WTC11 (cell line): ENCODE measurements around the gene CNGA1. TPM values are rescaled to one million over a fixed set of nuclear protein-coding genes. Genes with fewer than 3 reads are reported as not detected.
"Not testable (repeated sequence)": the region's sequence is repeated elsewhere in the genome, so short reads cannot be mapped to it uniquely, and the experiment has no call there.

Source experiments
- ATAC-seq: fragments of 200-7000 bp; cut with Tn5 transposase; 2 replicates; pipeline ENCODE4 v1.10.0; 2021; ENCODE audit warnings: mild to moderate bottlenecking, moderate library complexity
- CTCF ChIA-PET: fragments of 300-600 bp; sonication (Branson Sonifier 250); formaldehyde crosslinking; loops from one replicate; lab custom pipeline; 2021; ENCODE audit warnings: antibody characterized with exemption; lab: Charles Lee
- POLR2A ChIA-PET: fragments of 350-600 bp; sonication (Branson Sonifier 250); formaldehyde crosslinking; loops from one replicate; lab custom pipeline; 2021; ENCODE audit warnings: antibody characterized with exemption; lab: Charles Lee
- DNase-seq: peaks from one replicate; pipeline ENCODE4 v3.0.0; 2021; ENCODE audit warnings: low spot score
- H3K27ac Mint-ChIP-seq: 2 replicates; pipeline ENCODE4 v1.8.0; 2021; ENCODE audit warnings: mixed read lengths
- H3K27me3 Mint-ChIP-seq: 2 replicates; pipeline ENCODE4 v1.8.0; 2021; ENCODE audit warnings: low read depth, mild to moderate bottlenecking, moderate library complexity, mixed read lengths
- H3K36me3 Mint-ChIP-seq: 2 replicates; pipeline ENCODE4 v1.8.0; 2021; ENCODE audit warnings: mixed read lengths
- H3K4me1 Mint-ChIP-seq: 2 replicates; pipeline ENCODE4 v1.8.0; 2022; ENCODE audit warnings: mixed read lengths
- H3K4me3 Mint-ChIP-seq: 2 replicates; pipeline ENCODE4 v1.8.0; 2021; ENCODE audit warnings: mild to moderate bottlenecking, moderate library complexity, mixed read lengths
- H3K9me3 Mint-ChIP-seq: 2 replicates; pipeline ENCODE4 v1.8.0; 2021; ENCODE audit warnings: mixed read lengths
- AR ChIP-seq: fragments of 250-450 bp; sonication (Bioruptor Pico); IDR thresholded peaks from 2 replicates; pipeline ENCODE4 v1.9.0; 2021; ENCODE audit warnings: mild to moderate bottlenecking
- CBFB ChIP-seq: sonication (generic); formaldehyde crosslinking; IDR thresholded peaks from 2 replicates; pipeline ENCODE4 v1.8.1; 2022; ENCODE audit warnings: mild to moderate bottlenecking, low read depth, missing genetic modification reagents
- CTCF ChIP-seq: fragments of 200-600 bp; IDR thresholded peaks from 2 replicates; pipeline ENCODE4 v1.8.0; 2022; ENCODE audit warnings: antibody characterized with exemption
- ESRRA ChIP-seq: sonication (generic); formaldehyde crosslinking; IDR thresholded peaks from 2 replicates; pipeline ENCODE4 v1.8.1; 2022; ENCODE audit warnings: mild to moderate bottlenecking, missing genetic modification reagents, borderline replicate concordance
- GRHL2 ChIP-seq: fragments of 250-450 bp; sonication (Bioruptor Pico); IDR thresholded peaks from 2 replicates; pipeline ENCODE4 v1.8.0; 2022; ENCODE audit warnings: mild to moderate bottlenecking, moderate library complexity; ENCODE audit not compliant: insufficient replicate concordance, severe bottlenecking
- PRDM15 ChIP-seq: sonication (generic); formaldehyde crosslinking; IDR thresholded peaks from 2 replicates; pipeline ENCODE4 v1.8.0; 2022; ENCODE audit warnings: missing genetic modification reagents
- SP1 ChIP-seq: sonication (generic); formaldehyde crosslinking; conservative IDR thresholded peaks from 2 replicates; pipeline ENCODE4 v1.8.1; 2022; ENCODE audit warnings: missing genetic modification reagents
- ZNF121 ChIP-seq: sonication (generic); formaldehyde crosslinking; IDR thresholded peaks from 2 replicates; pipeline ENCODE4 v1.8.0; 2023; ENCODE audit warnings: missing genetic modification reagents
- ZNF396 ChIP-seq: fragments of 250-450 bp; sonication (Bioruptor Pico); IDR thresholded peaks from 2 replicates; pipeline ENCODE4 v1.8.0; 2021; ENCODE audit warnings: mild to moderate bottlenecking, moderate library complexity, borderline replicate concordance
- ZNF416 ChIP-seq: fragments of 250-450 bp; sonication (Bioruptor Pico); IDR thresholded peaks from 2 replicates; pipeline ENCODE4 v1.9.0; 2021; ENCODE audit warnings: mild to moderate bottlenecking, inconsistent platforms
- total RNA-seq: library from RNA; stranded (reverse); gene quantifications from 3 replicates; pipeline ENCODE4 v1.2.3, GENCODE V29; 2021
- TF ChIP-seq, protein P1 (sequence below): sonication (generic); formaldehyde crosslinking; IDR thresholded peaks from 2 replicates; pipeline ENCODE4 v1.8.0; 2022; ENCODE audit warnings: mild to moderate bottlenecking, missing genetic modification reagents

Gene CNGA1
- total RNA-seq, 1 experiment from 2014 or later = 1.1 TPM

DNA sequence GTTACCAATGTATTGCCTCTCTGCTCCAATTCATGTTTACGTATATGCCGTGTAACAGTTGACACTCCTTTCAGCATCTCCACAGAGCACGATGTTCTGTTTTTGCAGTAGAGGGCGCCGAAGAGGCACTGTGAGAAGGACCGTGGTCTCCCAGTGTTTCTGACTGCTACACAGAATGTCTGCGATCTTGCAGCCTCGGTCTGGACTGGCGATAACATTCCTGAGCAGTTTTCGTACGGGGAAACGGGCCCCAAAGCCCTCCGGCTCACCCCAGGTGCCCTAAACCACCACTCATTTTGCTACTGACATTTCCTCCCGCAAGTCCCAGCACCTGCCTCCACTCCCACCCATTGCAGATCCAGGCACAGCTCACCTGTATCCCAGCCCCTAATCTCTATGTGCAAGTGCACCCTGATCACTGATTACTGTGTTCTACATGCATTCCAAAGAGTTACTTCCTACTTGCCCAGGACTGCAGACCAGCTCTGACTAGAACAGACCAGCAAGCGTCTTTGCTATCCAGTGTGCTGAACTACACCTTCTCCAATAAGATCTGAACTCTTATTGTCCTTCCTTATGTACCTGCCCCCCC lies 89.7 kb downstream of the CNGA1 start:
- CTCF ChIA-PET = interaction anchor here (1.0 to 1.1 kb wide), 3 partner anchors 87 to 222 kb away, joined by 3 to 5 read pairs (median 3); no protein-coding TSS in a partner anchor
- no peak for TF ChIP-seq CBFB (CRISPR knock-in tag)
- TF ChIP-seq CTCF = peak; percentile 52; the same call in 1 of the 2 replicates
- TF ChIP-seq, all 79 proteins: peak for 1
- POLR2A ChIA-PET = interaction anchor here (0.6 to 1.1 kb wide), 2 partner anchors 12 to 46 kb away, joined by 3 read pairs; partner anchors contain the start of gene NFXL1

DNA sequence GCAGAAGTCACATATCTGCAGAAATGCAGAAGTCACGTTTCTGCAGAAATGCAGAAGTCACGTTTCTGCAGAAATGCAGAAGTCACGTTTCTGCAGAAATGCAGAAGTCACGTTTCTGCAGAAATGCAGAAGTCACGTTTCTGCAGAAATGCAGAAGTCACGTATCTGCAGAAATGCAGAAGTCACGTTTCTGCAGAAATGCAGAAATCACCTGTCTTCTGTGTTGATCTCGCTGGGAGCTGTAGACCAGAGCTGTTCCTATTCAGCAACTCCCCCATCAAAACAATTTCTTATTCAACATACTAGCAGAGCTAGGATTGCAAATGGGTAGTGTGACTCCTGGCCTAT lies 93.2 kb downstream of the CNGA1 start:
- Mint-ChIP-seq H3K4me1 (peaks cover 23% of the 10 kb centered on the region), H3K27me3 (peaks cover 11% of the 10 kb centered on the region)
- ATAC-seq, DNase-seq, H3K9me3 Mint-ChIP-seq, H3K4me3 Mint-ChIP-seq, H3K27ac Mint-ChIP-seq, H3K36me3 Mint-ChIP-seq, POLR2A ChIA-PET: not testable (repeated sequence)
- CTCF ChIA-PET = interaction anchor here (2.2 kb wide), 1 partner anchor 10 kb away, joined by 8 read pairs; no protein-coding TSS in a partner anchor

More for the DNA sequence above, 89.7 kb downstream of the CNGA1 start:
- peaks cover 21% of the 10 kb centered on the region for H3K4me1 Mint-ChIP-seq
- peaks cover 8% of the 10 kb centered on the region for H3K27me3 Mint-ChIP-seq
- peak; percentile 98 for ATAC-seq
- peak overlapping the region; percentile 61 for H3K4me3 Mint-ChIP-seq
- peak overlapping the region; percentile 14; the same call in 1 of the 2 replicates for H3K27ac Mint-ChIP-seq
- H3K9me3 Mint-ChIP-seq = no peaks in the 10 kb centered on the region
- H3K36me3 Mint-ChIP-seq = no peaks in the 10 kb centered on the region
- DNase-seq = peak; percentile 75

DNA sequence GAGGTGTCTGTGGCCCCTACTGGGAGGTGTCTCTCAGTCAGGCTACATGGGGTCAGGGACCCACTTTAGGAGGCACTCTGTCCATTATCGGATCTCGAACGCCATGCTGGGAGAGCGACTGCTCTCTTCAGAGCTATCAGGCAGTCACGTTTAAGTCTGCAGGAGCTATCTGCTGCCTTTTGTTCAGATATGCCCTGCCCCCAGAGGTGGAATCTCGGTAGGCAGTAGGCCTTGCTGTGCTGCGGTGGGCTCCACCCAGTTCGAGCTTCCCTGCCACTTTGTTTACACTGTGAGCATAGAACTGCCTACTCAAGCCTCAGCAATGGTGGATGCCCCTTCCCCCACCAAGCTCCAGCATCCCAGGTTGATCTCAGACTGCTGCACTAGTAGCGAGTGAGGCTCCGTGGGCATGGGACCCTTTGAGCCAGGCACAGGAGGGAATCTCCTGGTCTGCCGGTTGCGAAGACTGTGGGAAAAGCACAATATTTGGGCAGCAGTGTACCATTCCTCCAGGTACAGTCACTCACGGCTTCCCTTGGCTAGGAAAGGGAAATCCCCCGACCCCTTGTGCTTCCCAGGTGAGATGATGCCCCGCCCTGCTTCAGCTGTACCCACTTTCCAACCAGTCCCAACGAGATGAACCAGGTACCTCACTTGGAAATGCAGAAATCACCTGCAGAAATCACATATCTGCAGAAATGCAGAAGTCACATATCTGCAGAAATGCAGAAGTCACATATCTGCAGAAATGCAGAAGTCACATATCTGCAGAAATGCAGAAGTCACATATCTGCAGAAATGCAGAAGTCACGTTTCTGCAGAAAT lies 93.8 kb downstream of the CNGA1 start:
- Mint-ChIP-seq H3K27me3 (peaks cover 11% of the 10 kb centered on the region), H3K9me3 (peaks cover 14% of the 10 kb centered on the region), H3K4me1 (peaks cover 23% of the 10 kb centered on the region)
- peak; percentile 22 for DNase-seq
- H3K4me3 Mint-ChIP-seq, H3K27ac Mint-ChIP-seq, H3K36me3 Mint-ChIP-seq, POLR2A ChIA-PET: not testable (repeated sequence)
- ATAC-seq = peak; percentile 22; the same call in 1 of the 2 replicates
- CTCF ChIA-PET = interaction anchor here (1.3 to 2.2 kb wide), 2 partner anchors 11 to 21 kb away, joined by 3 to 8 read pairs; no protein-coding TSS in a partner anchor

DNA sequence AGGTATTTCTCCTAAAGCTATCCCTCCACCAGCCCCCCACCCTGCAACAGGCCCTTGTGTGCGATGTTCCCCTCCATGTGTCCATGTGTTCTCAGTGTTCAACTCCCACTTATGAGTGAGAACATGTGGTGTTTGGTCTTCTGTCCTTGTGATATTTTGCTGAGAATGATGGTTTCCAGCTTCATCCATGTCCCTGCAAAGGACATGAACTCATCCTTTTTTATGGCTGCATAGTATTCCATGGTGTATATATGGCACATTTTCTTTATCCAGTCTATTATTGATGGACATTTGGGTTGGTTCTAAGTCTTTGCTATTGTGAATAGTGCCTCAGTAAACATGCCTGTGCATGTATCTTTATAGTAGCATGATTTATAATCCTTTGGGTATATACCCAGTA lies 99.3 kb downstream of the CNGA1 start:
- H3K36me3 Mint-ChIP-seq, POLR2A ChIA-PET, H3K4me3 Mint-ChIP-seq, DNase-seq, H3K27me3 Mint-ChIP-seq, ATAC-seq, H3K27ac Mint-ChIP-seq: not testable (repeated sequence)
- peaks cover 16% of the 10 kb centered on the region for H3K9me3 Mint-ChIP-seq
- CTCF ChIA-PET = interaction anchor here (1.0 kb wide), 1 partner anchor 78 kb away, joined by 3 read pairs; no protein-coding TSS in a partner anchor
- peaks cover 20% of the 10 kb centered on the region for H3K4me1 Mint-ChIP-seq

DNA sequence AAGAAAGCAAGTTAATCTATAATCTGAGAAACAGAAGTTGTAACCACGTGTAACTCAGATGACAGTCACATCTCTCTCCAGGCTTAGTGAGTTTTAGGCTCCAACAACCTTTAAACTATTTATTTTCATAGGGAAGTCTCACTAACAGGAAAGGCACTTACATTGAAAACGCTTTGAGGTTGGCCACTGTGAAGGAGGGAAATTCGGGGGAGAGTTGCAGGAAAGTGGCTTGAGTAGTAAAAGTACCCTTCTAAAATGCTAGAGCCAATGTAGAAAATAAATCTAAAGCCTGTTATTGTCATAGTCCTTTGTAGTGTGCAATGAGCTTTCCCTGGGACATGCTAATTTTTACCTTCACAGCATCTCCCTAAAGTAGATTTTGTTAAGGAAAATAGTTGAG lies 101.1 kb downstream of the CNGA1 start:
- ATAC-seq (no peak), DNase-seq (no peak)
- Mint-ChIP-seq H3K4me1 (peaks cover 23% of the 10 kb centered on the region), H3K27me3 (peaks cover 3% of the 10 kb centered on the region; the same call in 1 of the 2 replicates), H3K4me3 (peak overlapping the region; percentile 88), H3K36me3 (peaks cover 26% of the 10 kb centered on the region), H3K27ac (no peak overlapping the region), H3K9me3 (peaks cover 16% of the 10 kb centered on the region)
- POLR2A ChIA-PET = no interaction called here
- CTCF ChIA-PET = interaction anchor here (1.8 kb wide), 1 partner anchor 78 kb away, joined by 14 read pairs; the partner anchor contains the start of gene CORIN
- TF ChIP-seq, protein P1, sequence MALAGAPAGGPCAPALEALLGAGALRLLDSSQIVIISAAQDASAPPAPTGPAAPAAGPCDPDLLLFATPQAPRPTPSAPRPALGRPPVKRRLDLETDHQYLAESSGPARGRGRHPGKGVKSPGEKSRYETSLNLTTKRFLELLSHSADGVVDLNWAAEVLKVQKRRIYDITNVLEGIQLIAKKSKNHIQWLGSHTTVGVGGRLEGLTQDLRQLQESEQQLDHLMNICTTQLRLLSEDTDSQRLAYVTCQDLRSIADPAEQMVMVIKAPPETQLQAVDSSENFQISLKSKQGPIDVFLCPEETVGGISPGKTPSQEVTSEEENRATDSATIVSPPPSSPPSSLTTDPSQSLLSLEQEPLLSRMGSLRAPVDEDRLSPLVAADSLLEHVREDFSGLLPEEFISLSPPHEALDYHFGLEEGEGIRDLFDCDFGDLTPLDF (CRISPR knock-in tag) = no peak
- TF ChIP-seq ZNF396 (CRISPR knock-in tag) = no peak
- TF ChIP-seq SP1 (CRISPR knock-in tag) = no peak
- TF ChIP-seq AR (CRISPR knock-in tag) = no peak
- no peak for TF ChIP-seq ZNF416 (CRISPR knock-in tag)
- no peak for TF ChIP-seq ZNF121 (CRISPR knock-in tag)
- TF ChIP-seq PRDM15 = no peak
- no peak for TF ChIP-seq ESRRA (CRISPR knock-in tag)
- no peak for TF ChIP-seq GRHL2
